Endothelial cell (in vitro differentiated cells): ENCODE results near the gene MYBL2. TPM values are rescaled to one million over a fixed set of nuclear protein-coding genes. Genes with fewer than 3 reads are reported as not detected.

Experiments used
- DNase-seq: peaks from one replicate; pipeline ENCODE4 v3.0.0; 2021; ENCODE audit warnings: low spot score
- H3K27ac Mint-ChIP-seq: one replicate; pipeline ENCODE4 v1.8.0; 2021; ENCODE audit warnings: mixed read lengths, inconsistent platforms; ENCODE audit not compliant: unreplicated experiment
- H3K27me3 Mint-ChIP-seq: one replicate; pipeline ENCODE4 v1.8.0; 2021; ENCODE audit warnings: mild to moderate bottlenecking, moderate library complexity, mixed read lengths, inconsistent platforms; ENCODE audit not compliant: unreplicated experiment
- H3K36me3 Mint-ChIP-seq: one replicate; pipeline ENCODE4 v1.8.0; 2021; ENCODE audit warnings: mild to moderate bottlenecking, low read depth, mixed read lengths, inconsistent platforms; ENCODE audit not compliant: unreplicated experiment
- H3K4me1 Mint-ChIP-seq: one replicate; pipeline ENCODE4 v1.8.0; 2021; ENCODE audit warnings: mild to moderate bottlenecking, mixed read lengths, inconsistent platforms; ENCODE audit not compliant: unreplicated experiment
- H3K4me3 Mint-ChIP-seq: one replicate; pipeline ENCODE4 v1.8.0; 2021; ENCODE audit warnings: mild to moderate bottlenecking, mixed read lengths, inconsistent platforms; ENCODE audit not compliant: unreplicated experiment
- H3K9me3 Mint-ChIP-seq: one replicate; pipeline ENCODE4 v1.8.0; 2021; ENCODE audit warnings: mixed read lengths, inconsistent platforms; ENCODE audit not compliant: unreplicated experiment
- CTCF ChIP-seq: fragments of 200-600 bp; sonication (generic); IDR thresholded peaks from one replicate; pipeline ENCODE4 v1.5.0; 2021; ENCODE audit warnings: antibody characterized with exemption; ENCODE audit not compliant: unreplicated experiment
- total RNA-seq: library from RNA; stranded (reverse); fragmentation: NEBNext Ultra II Directional; extraction: Animal tissue kit (Norgen Biotek cat#: 25700); gene quantifications from one replicate; pipeline ENCODE4 v1.2.1, GENCODE V29; 2021; ENCODE audit not compliant: unreplicated experiment

MYBL2 gene
- total RNA-seq, 1 donor from 2014 or later: 20.8 TPM

- Mint-ChIP-seq H3K27ac (no peak overlapping the region), H3K4me3 (no peak overlapping the region), H3K9me3 (no peaks in the 10 kb centered on the region), H3K36me3 (no peaks in the 10 kb centered on the region), H3K4me1 (peaks cover 5% of the 10 kb centered on the region), H3K27me3 (no peaks in the 10 kb centered on the region)
- DNase-seq: no peak
- no peak for TF ChIP-seq CTCF
Observed at GRCh38 chr20:43658723-43659419, 8.0 kb upstream of the MYBL2 start.

GRCh38 chr20:43662943-43663655, 3.8 kb upstream of the MYBL2 start:
- H3K27ac Mint-ChIP-seq: no peak overlapping the region
- no peak for TF ChIP-seq CTCF
- no peaks in the 10 kb centered on the region for H3K4me1 Mint-ChIP-seq
- no peaks in the 10 kb centered on the region for H3K9me3 Mint-ChIP-seq
- H3K4me3 Mint-ChIP-seq: no peak overlapping the region
- DNase-seq: no peak
- no peaks in the 10 kb centered on the region for H3K36me3 Mint-ChIP-seq
- H3K27me3 Mint-ChIP-seq: no peaks in the 10 kb centered on the region

GRCh38 chr20:43665466-43666176, 1.3 kb upstream of the MYBL2 start:
- no peak for DNase-seq
- TF ChIP-seq CTCF: no peak
- H3K4me3 Mint-ChIP-seq: peak overlapping the region; percentile 43
- no peaks in the 10 kb centered on the region for H3K4me1 Mint-ChIP-seq
- H3K9me3 Mint-ChIP-seq: no peaks in the 10 kb centered on the region
- no peaks in the 10 kb centered on the region for H3K27me3 Mint-ChIP-seq
- H3K27ac Mint-ChIP-seq: no peak overlapping the region
- H3K36me3 Mint-ChIP-seq: no peaks in the 10 kb centered on the region

- Mint-ChIP-seq H3K27me3 (no peaks in the 10 kb centered on the region), H3K4me3 (peak overlapping the region; percentile 82), H3K4me1 (no peaks in the 10 kb centered on the region), H3K27ac (no peak overlapping the region), H3K36me3 (no peaks in the 10 kb centered on the region), H3K9me3 (no peaks in the 10 kb centered on the region)
- TF ChIP-seq CTCF: no peak
- peak; percentile 34 for DNase-seq
Observed at GRCh38 chr20:43667341-43668132, 623 bp downstream of the MYBL2 start.
